GM21423 (cell line): ENCODE data around the gene OR10A4.
"Not testable (repeated sequence)": the region's sequence is repeated elsewhere in the genome, so short reads cannot be mapped to it uniquely, and the experiment has no call there.

Experiments used
- ATAC-seq: cut with Tn5 transposase; IDR thresholded peaks from one replicate; pipeline ENCODE4 v1.9.1; 2021; ENCODE audit warnings: mild to moderate bottlenecking, moderate library complexity; ENCODE audit not compliant: unreplicated experiment

OR10A4 gene

GRCh38 chr11:6895010-6895409 lies 18.6 kb downstream of the OR10A4 start:
- ATAC-seq: peak; percentile 80

- ATAC-seq: no peak
These were observed 22.5 kb downstream of the OR10A4 start for GRCh38 chr11:6898911-6899310.

GRCh38 chr11:6900327-6900999 lies 24.0 kb downstream of the OR10A4 start:
- ATAC-seq: no peak

- not testable (repeated sequence) for ATAC-seq
These were observed 28.4 kb downstream of the OR10A4 start for GRCh38 chr11:6904804-6905203.

GRCh38 chr11:6911378-6911777 lies 35.0 kb downstream of the OR10A4 start:
- no peak for ATAC-seq

GRCh38 chr11:6911948-6912347 lies 35.5 kb downstream of the OR10A4 start:
- ATAC-seq: no peak

GRCh38 chr11:6919698-6920097 lies 43.3 kb downstream of the OR10A4 start:
- ATAC-seq: no peak

- ATAC-seq: no peak
These were observed 44.3 kb downstream of the OR10A4 start, which contains the start of gene OR2D3 for GRCh38 chr11:6920702-6921101. Gene OR2D3 (plus strand): TSS chr11:6921002. CDS start chr11:6921002, 0 bp downstream.

GRCh38 chr11:6925007-6925577 lies 48.7 kb downstream of the OR10A4 start:
- ATAC-seq: no peak

GRCh38 chr11:6925636-6926207 lies 49.3 kb downstream of the OR10A4 start:
- peak; percentile 1 for ATAC-seq

- ATAC-seq: peak; percentile 55
These were observed 50.0 kb downstream of the OR10A4 start, which contains the start of gene ZNF215 for GRCh38 chr11:6926208-6927029. Gene ZNF215 (plus strand): TSS chr11:6926426. CDS start chr11:6932273, 5,847 bp downstream.

- ATAC-seq: peak; percentile 77
These were observed 50.7 kb downstream of the OR10A4 start for GRCh38 chr11:6927030-6927617.
